ENCODE measurements around the gene TOX3. TPM values are rescaled to one million over a fixed set of nuclear protein-coding genes. Genes with fewer than 3 reads are reported as not detected.

Gene TOX3
- total RNA-seq, 1 experiment from 2014 or later, result 20.2 TPM

DNA sequence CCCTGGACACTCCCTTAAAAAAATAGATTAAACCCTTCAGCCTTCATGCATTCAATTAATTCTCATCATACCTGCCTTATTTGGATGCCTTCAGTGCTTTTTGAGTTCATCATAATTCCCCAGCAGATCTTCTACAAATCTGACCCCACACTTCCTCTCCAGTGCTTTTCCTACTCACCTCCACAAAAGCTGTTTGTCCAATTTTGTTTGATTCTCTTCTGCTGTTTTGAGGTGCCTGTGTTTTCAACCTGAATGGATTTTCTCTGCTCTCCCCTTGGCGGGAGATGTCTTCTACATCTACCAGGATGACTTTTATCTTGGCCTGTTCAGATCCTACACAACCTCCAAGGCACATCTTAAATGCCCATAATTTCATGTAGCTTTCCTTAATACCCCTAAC lies 112.7 kb downstream of the TOX3 start:
- Histone ChIP-seq H3T11ph (ENCODE audit: low read length) (no peak overlapping the region), H4K20me1 (ENCODE audit: control insufficient read depth, insufficient read depth, insufficient read length) (no peaks in the 10 kb centered on the region), H4K8ac (replicated peaks; ENCODE audit: insufficient read length, low read depth, low read length) (no peak overlapping the region), H3K56ac (ENCODE audit: insufficient read length, low read depth, low read length) (no peak overlapping the region), H3K14ac (ENCODE audit: insufficient read depth, low read length) (no peak overlapping the region), H3K18ac (ENCODE audit: insufficient read length, low read depth, low read length) (no peak overlapping the region), H3K27me3 (ENCODE audit: insufficient read depth, low read length) (no peaks in the 10 kb centered on the region), H4K5ac (ENCODE audit: insufficient read length, low read depth, low read length) (no peak overlapping the region), H2BK15ac (ENCODE audit: low read depth, low read length) (no peak overlapping the region), H2BK20ac (ENCODE audit: low read depth, low read length, poor library complexity, severe bottlenecking) (no peak overlapping the region), H3K27ac (ENCODE audit: insufficient read length, low read depth, low read length) (no peak overlapping the region), H2BK5ac (ENCODE audit: insufficient read length, low read length) (no peak overlapping the region), H3K4me1 (ENCODE audit: insufficient read depth, low read length) (peaks cover 4% of the 10 kb centered on the region; the same call in 1 of the 2 replicates), H3K23ac (ENCODE audit: insufficient read length, low read depth, low read length) (no peak overlapping the region), H2BK12ac (ENCODE audit: insufficient read length, low read depth, low read length) (no peak overlapping the region), H4K91ac (ENCODE audit: insufficient read length, low read depth, low read length) (no peak overlapping the region), H3K9me3 (ENCODE audit: control insufficient read depth, low read depth, low read length) (no peaks in the 10 kb centered on the region), H3K4ac (ENCODE audit: low read depth, low read length) (no peak overlapping the region), H3K9ac (ENCODE audit: extremely low read depth, insufficient read length, low read length) (no peak overlapping the region), H2AK5ac (ENCODE audit: insufficient read length, low read length) (no peak overlapping the region), H2AFZ (ENCODE audit: low read length) (no peak overlapping the region), H2BK120ac (ENCODE audit: low read depth, low read length, poor library complexity, severe bottlenecking) (no peak overlapping the region), H3K79me1 (ENCODE audit: insufficient read depth, low read depth, low read length, poor library complexity, severe bottlenecking) (no peaks in the 10 kb centered on the region), H3K4me2 (ENCODE audit: insufficient read depth, insufficient read length, low read length) (no peak overlapping the region), H3K79me2 (ENCODE audit: insufficient read depth, low read length) (no peaks in the 10 kb centered on the region), H3K23me2 (ENCODE audit: insufficient read length, low read depth, low read length, poor library complexity, severe bottlenecking) (no peaks in the 10 kb centered on the region)
- Mint-ChIP-seq H3K4me3 (no peak overlapping the region), H3K9me3 (no peaks in the 10 kb centered on the region), H3K36me3 (ENCODE audit: insufficient read depth in 1 of 3, low read depth in 3 of 3) (peaks cover 8 to 10% (median 10%) of the 10 kb centered on the region in 3 experiments), H3K27me3 (ENCODE audit: low read depth) (no peaks in the 10 kb centered on the region), H3K4me1 (peaks cover 22% of the 10 kb centered on the region in 2 experiments), H3K27ac (peak overlapping the region in 1 of 3 experiments; percentile 32; a peak in 3 of 7 replicates)
- DNase-seq, result no peak
- WGBS (ENCODE audit: extremely low coverage, insufficient read length, low lambda C conversion rate), result no CpG with 5 or more reads among the region's 1 CpG
- TF ChIP-seq, protein P1, sequence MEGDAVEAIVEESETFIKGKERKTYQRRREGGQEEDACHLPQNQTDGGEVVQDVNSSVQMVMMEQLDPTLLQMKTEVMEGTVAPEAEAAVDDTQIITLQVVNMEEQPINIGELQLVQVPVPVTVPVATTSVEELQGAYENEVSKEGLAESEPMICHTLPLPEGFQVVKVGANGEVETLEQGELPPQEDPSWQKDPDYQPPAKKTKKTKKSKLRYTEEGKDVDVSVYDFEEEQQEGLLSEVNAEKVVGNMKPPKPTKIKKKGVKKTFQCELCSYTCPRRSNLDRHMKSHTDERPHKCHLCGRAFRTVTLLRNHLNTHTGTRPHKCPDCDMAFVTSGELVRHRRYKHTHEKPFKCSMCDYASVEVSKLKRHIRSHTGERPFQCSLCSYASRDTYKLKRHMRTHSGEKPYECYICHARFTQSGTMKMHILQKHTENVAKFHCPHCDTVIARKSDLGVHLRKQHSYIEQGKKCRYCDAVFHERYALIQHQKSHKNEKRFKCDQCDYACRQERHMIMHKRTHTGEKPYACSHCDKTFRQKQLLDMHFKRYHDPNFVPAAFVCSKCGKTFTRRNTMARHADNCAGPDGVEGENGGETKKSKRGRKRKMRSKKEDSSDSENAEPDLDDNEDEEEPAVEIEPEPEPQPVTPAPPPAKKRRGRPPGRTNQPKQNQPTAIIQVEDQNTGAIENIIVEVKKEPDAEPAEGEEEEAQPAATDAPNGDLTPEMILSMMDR (conservative IDR thresholded peaks at IDR 0.05), result no peak

Measured in H9 (cell line).